ENCODE measurements around the gene SLC18A3.

SLC18A3 gene

GRCh38 chr10:49615213-49615612, 5.1 kb downstream of the SLC18A3 start:
- no peak for TF ChIP-seq CTCF (conservative IDR thresholded peaks at IDR 0.05; ENCODE audit: low read length)
- DNase-seq (ENCODE audit: low read depth) = no peak
- H3K4me3 ChIP-seq (ENCODE audit: low read length) = no peak overlapping the region

- no peak for DNase-seq (ENCODE audit: low read depth)
- TF ChIP-seq CTCF (conservative IDR thresholded peaks at IDR 0.05; ENCODE audit: low read length) = no peak
- no peak overlapping the region for H3K4me3 ChIP-seq (ENCODE audit: low read length)
These were observed 5.6 kb downstream of the SLC18A3 start for GRCh38 chr10:49615721-49616120.

- no peak for TF ChIP-seq CTCF (conservative IDR thresholded peaks at IDR 0.05; ENCODE audit: low read length)
- no peak for DNase-seq (ENCODE audit: low read depth)
- H3K4me3 ChIP-seq (ENCODE audit: low read length) = no peak overlapping the region
These were observed 6.5 kb downstream of the SLC18A3 start for GRCh38 chr10:49616421-49617101.

- DNase-seq (ENCODE audit: low read depth) = no peak
- no peak for TF ChIP-seq CTCF (conservative IDR thresholded peaks at IDR 0.05; ENCODE audit: low read length)
- no peak overlapping the region for H3K4me3 ChIP-seq (ENCODE audit: low read length)
These were observed 7.3 kb downstream of the SLC18A3 start for GRCh38 chr10:49617121-49618020.

GRCh38 chr10:49618821-49619220, 8.7 kb downstream of the SLC18A3 start:
- no peak overlapping the region for H3K4me3 ChIP-seq (ENCODE audit: low read length)
- no peak for DNase-seq (ENCODE audit: low read depth)
- no peak for TF ChIP-seq CTCF (conservative IDR thresholded peaks at IDR 0.05; ENCODE audit: low read length)

- H3K4me3 ChIP-seq (ENCODE audit: low read length) = no peak overlapping the region
- no peak for DNase-seq (ENCODE audit: low read depth)
- no peak for TF ChIP-seq CTCF (conservative IDR thresholded peaks at IDR 0.05; ENCODE audit: low read length)
These were observed 9.5 kb downstream of the SLC18A3 start for GRCh38 chr10:49619613-49620012.

Measured in AG10803 (cell line).